ENCODE data around the gene PITHD1. TPM values are rescaled to one million over a fixed set of nuclear protein-coding genes. Genes with fewer than 3 reads are reported as not detected.

PITHD1 gene
- total RNA-seq, 4 donors from 2014 or later: 64.2 to 105 (median 68.0) TPM

- Histone ChIP-seq H3K9me3 (no peaks in the 10 kb centered on the region), H3K27ac (no peak overlapping the region), H3K36me3 (peaks cover 0 to 57% (median 8%) of the 10 kb centered on the region in 3 donors), H3K27me3 (no peaks in the 10 kb centered on the region), H3K4me1 (peaks cover 0 to 55% (median 29%) of the 10 kb centered on the region in 4 donors), H3K4me3 (no peak overlapping the region)
- no peak for DNase-seq (ENCODE audit: low spot score in 2 of 2)
- 64 to 71% methylated on average over 15 to 16 of the region's 17 CpGs for WGBS, 2 donors
- TF ChIP-seq CTCF (IDR thresholded peaks at IDR 0.05): no peak
- TF ChIP-seq EP300 (IDR thresholded peaks at IDR 0.05): no peak
- TF ChIP-seq POLR2A (IDR thresholded peaks at IDR 0.05): no peak
These were observed 18.5 kb downstream of the PITHD1 start for GRCh38 chr1:23796466-23797271.

GRCh38 chr1:23797478-23798448 is 19.5 kb downstream of the PITHD1 start:
- Histone ChIP-seq H3K27me3 (no peaks in the 10 kb centered on the region), H3K4me3 (no peak overlapping the region), H3K27ac (no peak overlapping the region), H3K36me3 (peaks cover 0 to 59% (median 8%) of the 10 kb centered on the region in 3 donors), H3K9me3 (no peaks in the 10 kb centered on the region), H3K4me1 (peaks cover 0 to 48% (median 20%) of the 10 kb centered on the region in 4 donors)
- 79 to 88% methylated on average over 16 to 19 of the region's 20 CpGs for WGBS, 2 donors
- DNase-seq (ENCODE audit: low spot score in 2 of 2): no peak
- no peak for TF ChIP-seq EP300 (IDR thresholded peaks at IDR 0.05)
- no peak for TF ChIP-seq POLR2A (IDR thresholded peaks at IDR 0.05)
- no peak for TF ChIP-seq CTCF (IDR thresholded peaks at IDR 0.05)

GRCh38 chr1:23798662-23799142 is 20.5 kb downstream of the PITHD1 start:
- no peaks in the 10 kb centered on the region for H3K9me3 ChIP-seq
- peaks cover 0 to 38% (median 18%) of the 10 kb centered on the region in 4 donors for H3K4me1 ChIP-seq
- no peaks in the 10 kb centered on the region for H3K27me3 ChIP-seq
- TF ChIP-seq EP300 (IDR thresholded peaks at IDR 0.05) (no peak), CTCF (IDR thresholded peaks at IDR 0.05) (no peak), POLR2A (IDR thresholded peaks at IDR 0.05) (no peak)
- no peak overlapping the region for H3K4me3 ChIP-seq
- H3K36me3 ChIP-seq: peaks cover 0 to 58% (median under 1%) of the 10 kb centered on the region in 3 donors
- no peak for DNase-seq (ENCODE audit: low spot score in 2 of 2)
- WGBS, 2 donors: 75 to 80% methylated on average over 9 to 12 of the region's 12 CpGs
- H3K27ac ChIP-seq: peak overlapping the region in 2 of 4 donors; percentile 94 to 96

- Histone ChIP-seq H3K27ac (peak overlapping the region in 3 of 4 donors; percentile 94 to 97 (median 96)), H3K4me3 (peak overlapping the region in 2 of 4 donors; percentile 85 to 87), H3K4me1 (peaks cover 0 to 33% (median 18%) of the 10 kb centered on the region in 4 donors), H3K9me3 (no peaks in the 10 kb centered on the region), H3K27me3 (no peaks in the 10 kb centered on the region), H3K36me3 (peaks cover 0 to 58% (median 0%) of the 10 kb centered on the region in 3 donors)
- WGBS, 2 donors: 74 to 85% methylated on average over 7 of the region's 7 CpGs
- no peak for DNase-seq (ENCODE audit: low spot score in 2 of 2)
- TF ChIP-seq POLR2A (IDR thresholded peaks at IDR 0.05) (no peak), EP300 (IDR thresholded peaks at IDR 0.05) (no peak), CTCF (IDR thresholded peaks at IDR 0.05) (no peak)
These were observed 21.0 kb downstream of the PITHD1 start for GRCh38 chr1:23799255-23799569.

All from tibial nerve (tissue), 4 donors.